ENCODE data around the gene TPRG1. TPM values are rescaled to one million over a fixed set of nuclear protein-coding genes. Genes with fewer than 3 reads are reported as not detected.

Gene TPRG1
- total RNA-seq, 4 donors from 2014 or later = 2.8 to 4.3 (median 3.1) TPM

DNA sequence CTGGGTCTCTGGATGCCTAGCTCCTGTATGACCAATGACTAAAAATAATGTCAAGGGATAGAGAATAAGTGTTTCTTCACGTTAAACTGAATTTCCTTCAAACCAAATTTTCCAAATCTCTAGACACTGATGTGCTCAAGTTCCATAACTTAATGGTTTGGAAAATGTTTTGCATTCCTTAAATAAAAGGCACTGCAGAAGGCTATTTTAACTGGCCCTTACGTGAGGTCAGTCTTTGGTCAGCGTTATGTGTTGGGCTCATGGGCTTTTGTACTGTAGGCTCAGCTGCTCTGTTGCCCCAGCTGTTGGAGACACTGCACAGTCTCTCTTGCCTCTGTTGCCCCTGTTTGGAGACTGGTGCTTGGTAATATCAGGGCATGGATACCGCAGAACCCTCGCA, 188.5 kb downstream of the TPRG1 start:
- H3K4me3 ChIP-seq = no peak overlapping the region
- WGBS = 82% methylated on average over 5 of the region's 5 CpGs
- intact Hi-C loops (cut with DNase I) = no loop called here

DNA sequence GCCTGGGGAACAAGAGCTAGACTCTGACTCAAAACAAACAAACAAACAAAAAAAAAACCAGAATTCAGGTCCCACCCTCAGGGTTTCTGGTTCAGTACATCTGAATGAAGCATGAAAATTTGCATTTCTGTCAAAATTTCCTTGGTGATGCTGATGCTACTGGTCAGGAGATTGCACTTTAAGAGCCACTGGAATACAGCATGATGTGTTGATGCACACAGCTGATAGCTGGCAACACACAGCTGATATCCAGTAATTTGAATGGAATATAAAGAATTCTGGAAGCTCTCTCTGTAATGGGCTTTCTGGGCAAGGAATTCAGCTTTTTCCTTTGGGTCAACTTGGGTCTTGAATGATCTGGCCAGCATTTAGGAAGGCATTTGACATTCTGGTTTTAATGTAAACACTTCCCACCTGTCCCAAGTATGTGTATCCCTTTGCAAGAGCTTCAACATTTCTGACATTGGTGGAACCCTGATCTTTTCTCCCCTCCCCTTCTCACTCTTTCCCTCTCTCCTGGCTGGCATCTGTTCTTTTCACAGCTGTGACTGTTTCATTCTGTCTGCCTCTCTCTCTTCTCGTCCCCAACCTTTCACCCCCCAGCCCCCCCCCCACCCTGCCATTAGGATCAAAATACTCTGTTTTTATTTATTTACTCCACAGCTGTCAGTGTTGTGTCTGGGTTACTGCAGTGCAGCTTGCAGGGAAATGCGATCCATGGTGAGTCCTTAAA, 189.5 kb downstream of the TPRG1 start:
- no peaks in the 10 kb centered on the region for H3K36me3 ChIP-seq
- H3K27ac ChIP-seq (replicated peaks in 1 of 4) = no peak overlapping the region
- intact Hi-C loops (cut with DNase I) = no loop called here
- no peak overlapping the region for H3K4me3 ChIP-seq
- peaks cover 0 to 15% (median 0%) of the 10 kb centered on the region in 4 donors for H3K4me1 ChIP-seq
- TF ChIP-seq POLR2AphosphoS5 (IDR thresholded peaks at IDR 0.05) = no peak
- TF ChIP-seq, protein P1, sequence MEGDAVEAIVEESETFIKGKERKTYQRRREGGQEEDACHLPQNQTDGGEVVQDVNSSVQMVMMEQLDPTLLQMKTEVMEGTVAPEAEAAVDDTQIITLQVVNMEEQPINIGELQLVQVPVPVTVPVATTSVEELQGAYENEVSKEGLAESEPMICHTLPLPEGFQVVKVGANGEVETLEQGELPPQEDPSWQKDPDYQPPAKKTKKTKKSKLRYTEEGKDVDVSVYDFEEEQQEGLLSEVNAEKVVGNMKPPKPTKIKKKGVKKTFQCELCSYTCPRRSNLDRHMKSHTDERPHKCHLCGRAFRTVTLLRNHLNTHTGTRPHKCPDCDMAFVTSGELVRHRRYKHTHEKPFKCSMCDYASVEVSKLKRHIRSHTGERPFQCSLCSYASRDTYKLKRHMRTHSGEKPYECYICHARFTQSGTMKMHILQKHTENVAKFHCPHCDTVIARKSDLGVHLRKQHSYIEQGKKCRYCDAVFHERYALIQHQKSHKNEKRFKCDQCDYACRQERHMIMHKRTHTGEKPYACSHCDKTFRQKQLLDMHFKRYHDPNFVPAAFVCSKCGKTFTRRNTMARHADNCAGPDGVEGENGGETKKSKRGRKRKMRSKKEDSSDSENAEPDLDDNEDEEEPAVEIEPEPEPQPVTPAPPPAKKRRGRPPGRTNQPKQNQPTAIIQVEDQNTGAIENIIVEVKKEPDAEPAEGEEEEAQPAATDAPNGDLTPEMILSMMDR (IDR thresholded peaks at IDR 0.05) = no peak
- no peak for TF ChIP-seq EP300 (IDR thresholded peaks at IDR 0.05)
- TF ChIP-seq POLR2A (IDR thresholded peaks at IDR 0.05; ENCODE audit: low read depth) = no peak
- H3K9me3 ChIP-seq = no peaks in the 10 kb centered on the region
- 50% methylated on average over 2 of the region's 2 CpGs for WGBS
- H3K27me3 ChIP-seq = no peaks in the 10 kb centered on the region
- DNase-seq (ENCODE audit: extremely low spot score) = no peak

More for the DNA sequence above, 188.5 kb downstream of the TPRG1 start:
- H3K27ac ChIP-seq (replicated peaks in 1 of 4) = no peak overlapping the region
- H3K36me3 ChIP-seq = no peaks in the 10 kb centered on the region
- H3K9me3 ChIP-seq = no peaks in the 10 kb centered on the region
- no peak for DNase-seq (ENCODE audit: extremely low spot score)
- TF ChIP-seq EP300 (IDR thresholded peaks at IDR 0.05) = no peak
- no peak for TF ChIP-seq POLR2A (IDR thresholded peaks at IDR 0.05; ENCODE audit: low read depth)
- TF ChIP-seq, protein P1 (IDR thresholded peaks at IDR 0.05) = no peak
- TF ChIP-seq POLR2AphosphoS5 (IDR thresholded peaks at IDR 0.05) = no peak
- H3K4me1 ChIP-seq = peaks cover 0 to 15% (median 4%) of the 10 kb centered on the region in 4 donors
- H3K27me3 ChIP-seq = no peaks in the 10 kb centered on the region

DNA sequence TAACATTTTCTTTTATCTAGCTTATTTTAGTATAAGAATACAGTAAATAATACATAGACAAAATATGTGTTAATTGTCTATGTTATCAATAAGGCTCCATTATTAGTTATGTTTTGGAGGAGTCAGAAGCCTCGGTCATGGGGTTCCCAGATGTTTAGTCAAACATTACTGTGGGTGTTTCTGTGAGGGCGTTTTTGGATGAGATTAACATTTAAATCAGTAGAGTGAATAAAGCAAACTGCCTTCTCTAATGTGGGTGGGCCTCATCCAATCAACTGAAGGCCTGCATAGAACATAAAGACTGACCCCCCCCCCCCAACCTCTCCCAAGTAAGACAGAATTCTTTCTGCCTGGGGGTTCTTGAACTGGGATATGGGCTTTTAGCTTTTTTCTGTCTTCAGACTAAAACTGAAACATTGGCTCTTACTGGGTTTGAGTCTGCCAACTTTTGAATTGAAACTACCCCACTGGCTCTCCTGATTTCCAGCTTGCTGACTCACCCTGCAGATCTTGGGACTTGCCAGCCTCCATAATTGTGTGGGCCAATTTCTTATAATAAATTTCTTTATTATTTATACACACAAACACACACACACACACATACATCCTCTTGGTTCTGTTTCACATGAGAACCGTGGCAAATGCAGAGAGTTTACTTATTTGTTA, 192.0 kb downstream of the TPRG1 start:
- Histone ChIP-seq H3K9me3 (no peaks in the 10 kb centered on the region), H3K4me1 (peaks cover 0 to 15% (median 0%) of the 10 kb centered on the region in 4 donors), H3K4me3 (no peak overlapping the region), H3K36me3 (no peaks in the 10 kb centered on the region), H3K27me3 (no peaks in the 10 kb centered on the region), H3K27ac (replicated peaks in 1 of 4) (no peak overlapping the region)
- DNase-seq (ENCODE audit: extremely low spot score) = no peak
- WGBS = 52% methylated on average over 3 of the region's 3 CpGs
- TF ChIP-seq, protein P1 (IDR thresholded peaks at IDR 0.05) = no peak
- TF ChIP-seq EP300 (IDR thresholded peaks at IDR 0.05) = no peak
- no peak for TF ChIP-seq POLR2AphosphoS5 (IDR thresholded peaks at IDR 0.05)
- no peak for TF ChIP-seq POLR2A (IDR thresholded peaks at IDR 0.05; ENCODE audit: low read depth)
- intact Hi-C loops (cut with DNase I) = no loop called here

DNA sequence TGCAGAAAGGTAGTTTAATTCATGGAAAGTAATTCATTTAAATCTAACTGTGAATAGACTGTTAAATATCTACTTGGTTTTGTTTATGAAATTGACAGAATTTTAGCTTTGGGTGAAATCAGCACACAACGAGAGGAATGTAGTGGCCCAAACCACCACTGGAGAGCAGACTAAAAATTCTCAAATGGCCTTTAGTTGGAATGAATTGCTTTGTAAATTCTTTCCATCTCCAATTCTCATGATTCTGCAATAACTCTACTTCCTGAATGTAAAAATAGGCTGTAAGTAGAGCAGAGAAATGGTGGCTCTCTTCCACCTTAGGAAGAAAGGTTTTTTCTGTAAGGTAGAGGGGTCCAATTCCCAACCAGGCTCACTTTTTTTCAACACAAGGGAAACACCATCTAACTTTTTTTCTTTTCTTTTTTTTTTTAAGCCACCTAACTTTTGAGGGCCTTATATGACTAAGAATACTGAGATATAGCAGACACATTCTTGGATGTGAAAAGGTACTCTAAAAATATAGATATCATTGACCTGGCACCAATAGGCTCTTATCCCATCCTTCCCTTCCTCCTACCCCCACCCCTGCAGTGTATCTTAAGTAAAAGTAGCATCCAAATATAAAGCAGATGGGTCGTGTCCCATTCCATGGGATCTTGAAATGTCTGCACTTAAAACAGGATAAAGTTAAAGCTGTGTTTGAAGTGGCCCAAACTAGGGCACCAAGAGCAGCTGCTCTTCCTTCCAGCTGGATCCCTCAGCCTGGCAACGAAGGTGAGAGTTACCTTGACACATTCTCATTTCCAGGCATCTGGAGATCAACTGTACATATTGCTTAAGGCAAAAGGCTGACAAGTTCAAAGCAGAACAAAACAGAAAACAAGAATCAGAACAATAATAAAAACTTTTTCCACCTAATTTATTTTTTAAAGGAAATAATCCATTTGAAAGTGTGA, 194.1 kb downstream of the TPRG1 start:
- no peak for DNase-seq (ENCODE audit: extremely low spot score)
- H3K9me3 ChIP-seq = no peaks in the 10 kb centered on the region
- intact Hi-C loops (cut with DNase I) = no loop called here
- peaks cover 0 to 15% (median 0%) of the 10 kb centered on the region in 4 donors for H3K4me1 ChIP-seq
- no peaks in the 10 kb centered on the region for H3K27me3 ChIP-seq
- no peak overlapping the region for H3K4me3 ChIP-seq
- WGBS = 69% methylated on average over 3 of the region's 3 CpGs
- no peaks in the 10 kb centered on the region for H3K36me3 ChIP-seq
- no peak overlapping the region for H3K27ac ChIP-seq (replicated peaks in 1 of 4)
- no peak for TF ChIP-seq POLR2AphosphoS5 (IDR thresholded peaks at IDR 0.05)
- no peak for TF ChIP-seq EP300 (IDR thresholded peaks at IDR 0.05)
- TF ChIP-seq, protein P1 (IDR thresholded peaks at IDR 0.05) = no peak
- TF ChIP-seq POLR2A (IDR thresholded peaks at IDR 0.05; ENCODE audit: low read depth) = no peak
